CD1c-positive myeloid dendritic cell (primary cell): ENCODE data around the gene MARK3.
A peak's percentile ranks its signal among the peaks of the same experiment; 100 is the strongest.

Source experiments
- DNase-seq: peaks from one replicate; pipeline ENCODE4 v3.0.0-alpha.2; 2016; ENCODE audit errors: extremely low spot score

Gene MARK3

GRCh38 chr14:103436533-103436932 is 51.3 kb downstream of the MARK3 start:
- DNase-seq: no peak

- no peak for DNase-seq
Observed at GRCh38 chr14:103442288-103442687, 57.1 kb downstream of the MARK3 start.

DNA sequence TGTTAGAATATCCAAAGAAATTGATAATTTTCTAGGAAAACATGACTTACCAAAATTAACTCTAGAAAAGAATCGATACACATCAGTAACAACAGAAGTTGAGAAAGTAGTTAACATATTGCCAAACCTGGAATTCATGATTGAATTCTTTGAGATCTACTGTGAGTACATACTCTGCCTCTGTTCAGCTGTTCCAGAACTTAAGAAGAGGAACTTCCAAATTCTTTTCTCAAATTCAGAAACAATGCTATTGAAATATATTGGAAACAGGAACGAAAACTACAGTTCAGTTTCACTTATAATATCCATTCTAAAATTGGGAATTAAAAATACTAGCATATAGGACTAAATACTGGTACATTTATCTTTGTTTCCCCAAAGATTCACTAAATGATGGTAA is 57.9 kb downstream of the MARK3 start:
- peak; percentile 82 for DNase-seq

DNA sequence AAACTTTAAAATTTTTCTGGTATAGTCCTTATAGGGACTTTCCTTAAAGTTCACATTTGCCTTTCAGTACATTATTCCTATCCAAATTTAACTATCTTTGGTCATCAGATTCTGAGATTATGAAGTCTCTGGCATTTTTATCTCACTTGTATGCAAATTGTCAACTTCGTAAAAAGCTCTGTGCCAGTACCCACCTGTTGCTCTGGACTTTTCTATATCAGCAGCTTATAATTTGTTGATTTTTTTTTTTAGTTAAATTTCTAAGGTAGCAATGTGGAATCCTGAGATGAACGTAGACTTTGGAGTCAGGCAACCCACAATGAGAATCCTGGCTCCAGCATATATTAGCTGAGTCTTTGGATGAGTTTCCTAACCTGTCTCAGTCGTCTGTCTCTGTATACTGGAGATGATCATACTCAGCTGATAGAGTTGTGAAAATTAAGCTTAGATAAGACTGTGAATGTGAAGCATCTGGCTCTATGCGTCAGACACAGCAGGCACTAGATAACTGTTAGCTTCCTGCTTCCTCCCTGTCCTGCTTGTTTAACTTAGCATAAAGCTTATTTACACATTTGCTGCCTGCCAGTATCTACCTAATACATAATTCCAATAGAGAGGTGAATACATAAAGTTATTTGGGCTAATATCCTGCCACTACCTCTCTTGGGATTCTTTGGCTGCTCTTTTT is 59.8 kb downstream of the MARK3 start:
- no peak for DNase-seq

DNA sequence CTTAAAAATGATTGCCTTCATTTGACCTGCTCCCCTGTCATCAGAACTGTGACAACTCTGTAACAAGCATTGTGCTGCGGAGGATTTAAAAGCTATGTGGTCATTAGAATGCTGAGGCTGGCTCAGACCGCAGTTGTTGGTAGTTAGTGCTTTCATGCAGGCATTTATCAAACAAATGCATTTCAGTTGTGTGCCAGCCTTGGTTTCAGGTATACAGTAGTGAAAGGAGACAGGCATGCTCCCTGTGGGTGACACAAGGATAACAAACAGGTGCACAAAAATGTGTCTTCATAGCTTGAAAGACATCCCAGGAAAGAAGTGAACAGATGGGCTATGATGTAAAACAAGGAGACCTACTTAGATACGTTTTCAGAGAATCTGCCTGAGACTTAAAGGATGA is 60.6 kb downstream of the MARK3 start:
- no peak for DNase-seq

DNA sequence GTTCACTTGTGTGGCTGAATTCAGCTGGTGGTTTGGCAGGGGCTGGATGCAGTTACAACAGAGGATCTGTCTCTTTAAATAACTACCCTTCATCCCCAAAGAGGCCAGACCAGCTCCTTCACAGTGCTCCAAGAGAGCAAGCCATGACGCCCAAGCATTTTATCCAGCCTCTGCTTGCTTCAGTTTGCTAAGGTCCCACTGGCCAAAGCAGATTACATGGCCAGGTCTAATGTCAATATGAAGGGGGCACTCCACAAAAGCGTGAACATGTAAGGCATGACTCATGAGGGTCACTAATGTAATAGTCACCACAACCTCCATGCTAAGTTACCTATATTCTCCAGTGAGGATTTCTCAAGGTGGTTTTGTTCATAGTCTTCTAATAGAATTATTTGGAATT is 62.9 kb downstream of the MARK3 start:
- DNase-seq: no peak

- DNase-seq: no peak
Observed at GRCh38 chr14:103449634-103450161, 64.5 kb downstream of the MARK3 start.

DNA sequence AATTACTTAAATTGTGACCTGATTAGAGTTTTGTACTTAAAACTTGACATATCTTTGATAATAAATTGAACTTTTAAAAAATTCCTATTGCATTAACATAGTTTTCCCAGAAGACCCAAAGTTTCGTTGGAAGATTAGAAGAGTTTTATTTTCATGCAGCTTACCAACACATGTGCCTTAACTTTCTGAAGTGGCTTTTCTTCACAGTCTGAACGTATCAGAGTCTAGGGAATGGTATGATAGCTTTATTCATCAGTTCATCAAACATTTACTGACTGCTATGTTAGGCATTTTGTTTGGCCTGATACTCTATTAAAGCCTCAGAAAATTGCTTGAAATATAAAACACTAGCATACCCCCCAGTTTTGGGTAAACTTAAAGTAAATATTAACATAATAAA is 65.2 kb downstream of the MARK3 start:
- DNase-seq: no peak

GRCh38 chr14:103451401-103451800 is 66.2 kb downstream of the MARK3 start:
- no peak for DNase-seq

GRCh38 chr14:103453791-103454190 is 68.6 kb downstream of the MARK3 start:
- no peak for DNase-seq

DNA sequence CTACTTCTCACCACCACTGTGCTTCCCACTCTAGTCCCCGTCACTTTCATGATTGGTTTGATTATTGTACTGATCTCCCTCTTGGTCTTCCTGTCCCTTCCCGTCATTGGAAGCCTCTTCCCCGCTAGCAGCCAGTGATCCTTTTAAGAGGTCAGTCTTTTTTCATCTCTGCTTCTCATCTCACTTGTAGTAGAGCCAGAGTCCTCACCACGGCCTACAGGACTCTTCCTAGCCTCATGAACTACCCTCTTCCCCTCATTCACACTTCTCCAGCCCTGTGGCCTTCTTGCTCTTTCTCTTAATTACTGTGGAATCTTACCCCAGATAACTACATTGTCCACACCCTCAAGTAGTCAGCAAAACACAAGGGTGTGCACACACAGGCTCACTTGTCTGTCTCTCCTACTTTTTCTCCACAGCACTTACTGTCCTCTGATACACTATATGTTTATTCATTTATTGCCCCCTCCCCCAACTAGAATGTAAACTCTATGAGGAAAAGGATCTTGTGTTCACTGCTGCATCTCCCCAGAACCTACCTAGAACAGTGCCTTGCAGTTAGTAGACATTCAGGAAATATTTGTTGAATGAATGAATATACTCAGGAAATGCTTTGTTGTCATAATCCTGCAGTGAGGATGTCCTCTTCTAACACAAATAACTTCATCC is 71.1 kb downstream of the MARK3 start:
- no peak for DNase-seq

DNA sequence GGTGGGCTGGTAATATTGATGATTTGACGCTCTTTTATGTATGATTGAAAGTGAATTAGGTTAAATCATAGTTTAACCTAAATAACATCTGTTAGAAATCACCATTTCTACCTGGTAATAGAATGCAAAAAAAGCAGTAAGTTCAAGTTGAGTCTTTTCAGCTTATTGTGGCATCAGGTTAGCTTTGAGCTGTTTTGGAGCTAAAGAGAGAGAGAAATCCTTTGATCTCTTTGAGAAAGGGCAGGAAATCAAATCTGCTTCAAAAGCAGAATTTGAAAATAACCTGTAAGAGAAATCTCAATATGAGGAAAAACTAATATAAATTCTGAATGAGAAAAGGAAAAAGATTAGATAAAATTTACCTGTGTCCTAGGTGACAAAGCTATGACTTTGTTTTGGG is 75.2 kb downstream of the MARK3 start:
- no peak for DNase-seq

DNA sequence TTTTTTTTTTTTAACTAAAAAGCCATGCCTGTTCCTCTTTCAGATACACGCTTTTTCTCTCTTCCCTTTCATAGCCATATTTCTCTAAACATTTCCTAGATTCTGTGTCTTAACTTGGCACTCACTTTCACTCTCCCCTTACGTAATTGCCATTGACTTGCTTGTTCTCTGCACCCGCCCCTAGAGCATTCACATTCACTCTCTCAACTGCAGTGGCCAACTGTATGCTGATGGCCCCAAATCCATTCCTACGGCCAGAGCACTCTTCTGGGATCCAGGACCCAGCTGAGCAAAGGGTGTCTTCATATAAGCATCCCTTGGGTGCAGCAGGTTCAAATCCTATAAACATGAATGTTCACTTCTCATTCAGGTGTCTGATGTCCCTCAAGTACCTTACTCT is 77.9 kb downstream of the MARK3 start:
- DNase-seq: no peak

DNA sequence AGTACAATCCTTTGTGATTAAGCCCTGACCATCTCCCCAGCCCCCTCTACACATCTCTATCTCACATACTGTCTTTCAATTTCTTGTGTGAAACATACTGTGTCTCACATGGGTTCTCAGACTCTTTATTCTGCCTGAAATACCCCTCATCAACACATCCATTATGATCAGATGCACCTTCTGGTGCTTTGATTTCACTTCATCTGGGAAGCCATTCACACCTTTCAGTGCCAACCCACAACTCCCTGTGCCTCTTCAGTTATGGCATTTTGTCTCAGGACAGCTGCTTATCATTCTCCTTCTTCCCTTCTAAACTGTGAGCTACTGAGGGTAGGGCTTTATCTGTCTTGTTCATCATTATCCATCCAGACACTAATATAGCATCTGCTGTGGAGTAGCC is 78.6 kb downstream of the MARK3 start:
- DNase-seq: no peak

- no peak for DNase-seq
Observed at GRCh38 chr14:103472939-103473338, 87.7 kb downstream of the MARK3 start.

DNA sequence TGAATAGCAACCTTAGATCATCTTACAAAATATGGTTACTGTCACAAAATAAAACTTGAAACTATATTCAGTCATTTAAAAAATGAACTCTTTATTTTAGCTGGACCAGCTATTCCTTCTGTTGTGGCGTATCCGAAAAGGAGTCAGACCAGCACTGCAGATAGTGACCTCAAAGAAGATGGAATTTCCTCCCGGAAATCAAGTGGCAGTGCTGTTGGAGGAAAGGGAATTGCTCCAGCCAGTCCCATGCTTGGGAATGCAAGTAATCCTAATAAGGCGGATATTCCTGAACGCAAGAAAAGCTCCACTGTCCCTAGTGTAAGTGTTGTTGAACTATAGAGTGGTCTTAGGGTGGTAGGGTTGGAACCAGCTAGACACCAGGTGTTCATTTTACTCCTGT is 89.7 kb downstream of the MARK3 start:
- DNase-seq: no peak

- no peak for DNase-seq
Observed at GRCh38 chr14:103476065-103476464, 90.8 kb downstream of the MARK3 start.

DNA sequence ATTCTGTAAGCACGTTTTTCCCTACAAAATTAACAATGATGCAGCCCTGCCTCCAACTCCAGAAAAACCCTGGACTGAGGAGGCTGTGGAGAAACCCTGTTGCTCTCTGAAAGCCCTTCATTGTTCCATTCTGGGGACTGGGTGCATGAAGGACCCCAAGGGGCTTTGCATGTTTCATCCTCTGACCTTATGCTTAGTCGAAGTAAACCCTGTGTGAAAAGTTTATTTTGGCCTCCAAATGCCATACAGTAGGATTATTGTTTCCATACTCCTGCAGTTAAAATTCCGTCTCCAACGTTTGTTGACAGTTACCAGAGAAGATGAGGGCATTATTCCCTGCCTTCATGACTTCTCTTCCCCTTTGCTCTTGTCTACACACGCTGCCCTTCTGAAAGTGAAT is 91.4 kb downstream of the MARK3 start:
- no peak for DNase-seq

- peak; percentile 62 for DNase-seq
Observed at GRCh38 chr14:103480595-103480994, 95.4 kb downstream of the MARK3 start.

DNA sequence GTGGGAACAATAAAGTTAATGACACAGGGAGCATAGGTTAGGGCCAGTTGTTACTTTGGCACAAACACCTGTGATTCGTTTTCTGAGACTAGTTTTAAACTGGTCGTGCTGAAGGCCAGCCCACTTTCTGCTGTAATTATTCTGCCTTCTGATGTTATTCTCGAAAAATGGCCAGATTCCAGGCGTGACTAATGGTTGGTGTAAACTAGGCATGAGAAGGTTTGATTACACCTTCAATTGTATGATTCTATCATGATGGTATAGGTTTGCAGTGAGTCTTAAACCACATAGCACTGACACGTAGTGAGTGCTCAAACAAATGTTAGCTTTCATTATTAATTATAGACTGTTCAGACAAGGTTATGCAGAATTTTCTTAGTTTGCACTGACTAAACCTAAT is 98.4 kb downstream of the MARK3 start:
- DNase-seq: no peak

DNA sequence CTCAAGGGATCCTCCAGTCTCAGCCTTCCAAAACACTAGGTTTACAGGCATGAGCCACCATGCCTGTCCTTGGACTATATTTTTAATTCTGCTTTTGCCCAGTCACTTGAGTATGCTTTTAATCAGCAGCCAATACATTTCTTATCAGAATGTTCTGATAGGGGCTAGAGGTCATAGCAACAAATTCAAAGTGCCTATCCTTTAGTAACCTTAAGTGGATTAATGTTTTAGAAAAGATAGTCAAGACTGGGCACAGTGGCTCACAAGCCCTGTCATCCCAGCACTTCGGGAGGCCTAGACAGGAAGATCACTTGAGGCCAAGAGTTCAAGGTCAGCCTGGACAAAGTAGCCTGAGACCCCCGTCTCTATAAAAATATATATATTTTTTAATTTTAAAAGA is 100.3 kb downstream of the MARK3 start:
- no peak for DNase-seq

GRCh38 chr14:103488071-103488470 is 102.9 kb downstream of the MARK3 start:
- DNase-seq: no peak

- DNase-seq: no peak
Observed at GRCh38 chr14:103488960-103489359, 103.7 kb downstream of the MARK3 start.

DNA sequence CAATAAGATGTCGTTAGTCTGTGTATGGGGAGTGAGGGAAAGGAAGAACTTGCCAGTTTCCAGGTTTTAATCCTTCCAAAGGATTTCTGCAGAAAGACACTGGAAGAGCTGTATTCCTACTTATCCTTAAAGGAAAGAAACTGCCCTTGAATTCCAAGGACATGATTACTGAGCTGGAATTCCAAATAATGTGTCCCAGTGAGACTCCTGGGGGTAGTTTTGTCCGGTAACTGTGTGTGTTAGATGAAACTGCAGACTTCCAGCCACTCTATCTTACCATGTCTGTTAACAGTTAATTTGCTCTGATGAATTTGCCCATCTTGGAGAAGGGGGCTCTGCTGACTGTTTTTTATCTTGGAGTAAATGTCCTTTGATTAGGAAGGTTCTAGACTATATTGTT is 104.4 kb downstream of the MARK3 start:
- DNase-seq: no peak
